HepG2 (cell line): ENCODE measurements around the gene INPP4B. TPM values are rescaled to one million over a fixed set of nuclear protein-coding genes. Genes with fewer than 3 reads are reported as not detected.

Source experiments
- GLMP ChIP-seq: sonication (generic); formaldehyde crosslinking; IDR thresholded peaks from 2 replicates; pipeline ENCODE4 v1.9.0; 2021; ENCODE audit warnings: missing genetic modification reagents, mild to moderate bottlenecking, borderline replicate concordance
- HNF4G ChIP-seq, 2 experiments: sonication (generic) in 1 of 2; formaldehyde crosslinking in 1 of 2; IDR thresholded peaks; 2 replicates each; pipeline versions ENCODE4 v1.4.0 to v1.6.1; 2011 to 2020; ENCODE audit warnings: borderline replicate concordance in 2 of 2, low read depth in 2 of 2, mild to moderate bottlenecking in 2 of 2, low read length in 1 of 2, missing genetic modification reagents in 1 of 2, moderate library complexity in 1 of 2
- RFX1 ChIP-seq: fragments of 450-650 bp; IDR thresholded peaks from 2 replicates; pipeline ENCODE4 v1.6.1; 2017
- SIN3A ChIP-seq: IDR thresholded peaks from 2 replicates; pipeline ENCODE4 v1.6.1; 2011; ENCODE audit warnings: low read depth, mild to moderate bottlenecking, control low read depth, low read length, borderline replicate concordance
- ZIK1 ChIP-seq: sonication (generic); formaldehyde crosslinking; IDR thresholded peaks from 2 replicates; pipeline ENCODE4 v1.5.0; 2020; ENCODE audit warnings: mild to moderate bottlenecking, low read depth, missing genetic modification reagents, borderline replicate concordance
- ZNF20 ChIP-seq: sonication (generic); formaldehyde crosslinking; IDR thresholded peaks from 2 replicates; pipeline ENCODE4 v1.4.0; 2020; ENCODE audit warnings: mild to moderate bottlenecking, moderate library complexity, missing genetic modification reagents
- ZNF333 ChIP-seq: sonication (generic); formaldehyde crosslinking; IDR thresholded peaks from 2 replicates; pipeline ENCODE4 v1.4.0; 2020; ENCODE audit warnings: mild to moderate bottlenecking, missing genetic modification reagents, borderline replicate concordance
- ZNF646 ChIP-seq: sonication (generic); formaldehyde crosslinking; IDR thresholded peaks from 2 replicates; pipeline ENCODE4 v1.9.0; 2021; ENCODE audit warnings: mild to moderate bottlenecking, missing genetic modification reagents
- ZNF691 ChIP-seq: sonication (generic); formaldehyde crosslinking; IDR thresholded peaks from 2 replicates; pipeline ENCODE4 v1.4.0; 2020; ENCODE audit warnings: missing genetic modification reagents, low read depth, mild to moderate bottlenecking, borderline replicate concordance
- polyA plus RNA-seq, 8 experiments: library from polyadenylated mRNA; depleted of rRNA in 3 of 8; stranded (reverse) in 7 of 8; unstranded in 1 of 8; fragments of >200 nt; fragmentation: Illumina TruSeq in 4 of 8; extraction: Trizol in 4 of 8; gene quantifications; 2 replicates each; pipeline versions ENCODE4 v1.2.1 to v1.2.3, GENCODE V29; 2011 to 2016; ENCODE audit warnings: low read depth in 4 of 8, missing spikeins in 1 of 8, mixed read lengths in 1 of 8; ENCODE audit not compliant: insufficient read depth in 1 of 8
- total RNA-seq, 5 experiments: library from RNA; depleted of rRNA; stranded (reverse); fragments of >200 nt; fragmentation: Illumina TruSeq; extraction: Trizol; gene quantifications; 2 replicates each; pipeline ENCODE4 v1.2.3, GENCODE V29; 2016; ENCODE audit warnings: low read depth in 1 of 5

INPP4B gene
- total and polyA plus RNA-seq, 2 of the 13 experiments (the other 11 are each of a cell fraction or from before 2014, with no cell fraction given): not detected

- TF ChIP-seq GLMP (CRISPR knock-in tag): no peak
- no peak for TF ChIP-seq SIN3A
- no peak for TF ChIP-seq ZNF646 (CRISPR knock-in tag)
- no peak for TF ChIP-seq ZNF20 (CRISPR knock-in tag)
- TF ChIP-seq ZNF333 (CRISPR knock-in tag): no peak
- no peak for TF ChIP-seq ZNF691
- no peak for TF ChIP-seq HNF4G (IDR thresholded peaks at IDR 0.05; ENCODE audit: borderline replicate concordance, low read depth, low read length)
- no peak for TF ChIP-seq HNF4G (CRISPR knock-in tag; IDR thresholded peaks at IDR 0.05; ENCODE audit: borderline replicate concordance, low read depth)
- TF ChIP-seq RFX1: no peak
- TF ChIP-seq ZIK1 (CRISPR knock-in tag): no peak
These were observed 645.1 kb downstream of the INPP4B start (continued) for GRCh38 chr4:142201041-142201440.
